ENCODE data around the gene POLR3E.

DNA sequence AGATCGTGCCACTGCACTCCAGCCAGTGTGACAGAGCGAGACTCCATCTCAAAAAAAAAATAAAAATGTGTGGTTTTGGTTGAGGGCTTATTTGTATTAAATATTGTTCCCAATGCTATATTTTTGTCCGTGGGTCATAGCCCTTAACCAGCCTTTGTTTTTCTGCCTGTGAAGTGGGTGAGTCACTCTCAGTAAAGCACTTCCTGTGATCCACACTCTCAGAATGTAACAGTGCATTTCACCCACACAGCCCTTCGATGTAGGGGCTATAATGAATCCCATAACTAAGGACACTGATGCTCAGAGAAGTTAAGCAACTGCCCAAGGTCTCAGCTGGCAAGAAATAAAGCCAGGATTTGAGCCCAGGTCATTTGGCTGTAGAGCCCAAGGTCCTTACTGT, 34.7 kb upstream of the POLR3E start:
- TF ChIP-seq YY1 (IDR thresholded peaks at IDR 0.05; ENCODE audit: insufficient read depth, insufficient read length) (no peak), ZNF274 (IDR thresholded peaks at IDR 0.05; ENCODE audit: low read depth, low read length) (no peak), SUZ12 (IDR thresholded peaks at IDR 0.05; ENCODE audit: extremely low read depth, insufficient read depth, insufficient read length) (no peak)

Data from NT2/D1 (cell line).